Measurements from ENCODE around the gene C1orf21.
"Not testable (repeated sequence)": the region's sequence is repeated elsewhere in the genome, so short reads cannot be mapped to it uniquely, and the experiment has no call there.

Gene C1orf21

GRCh38 chr1:184612229-184612628 is 225.4 kb downstream of the C1orf21 start:
- not testable (repeated sequence) for DNase-seq

- DNase-seq: no peak
Observed at GRCh38 chr1:184614667-184615066, 227.8 kb downstream of the C1orf21 start.

- no peak for DNase-seq
Observed at GRCh38 chr1:184615301-184615700, 228.5 kb downstream of the C1orf21 start.

GRCh38 chr1:184616504-184616903 is 229.7 kb downstream of the C1orf21 start:
- DNase-seq: no peak

GRCh38 chr1:184617433-184618029 is 230.7 kb downstream of the C1orf21 start:
- DNase-seq: no peak

- no peak for DNase-seq
Observed at GRCh38 chr1:184618851-184619250, 232.0 kb downstream of the C1orf21 start.

- no peak for DNase-seq
Observed at GRCh38 chr1:184620469-184620868, 233.6 kb downstream of the C1orf21 start.

GRCh38 chr1:184621260-184621659 is 234.4 kb downstream of the C1orf21 start:
- DNase-seq: no peak

GRCh38 chr1:184622136-184622823 is 235.5 kb downstream of the C1orf21 start:
- DNase-seq: no peak

GRCh38 chr1:184623404-184623803 is 236.6 kb downstream of the C1orf21 start:
- no peak for DNase-seq

- no peak for DNase-seq
Observed at GRCh38 chr1:184624051-184624450, 237.2 kb downstream of the C1orf21 start.

GRCh38 chr1:184624626-184625025 is 237.8 kb downstream of the C1orf21 start:
- no peak for DNase-seq

- no peak for DNase-seq
Observed at GRCh38 chr1:184625271-184625670, 238.4 kb downstream of the C1orf21 start.

- no peak for DNase-seq
Observed at GRCh38 chr1:184626076-184627006, 239.5 kb downstream of the C1orf21 start.

- no peak for DNase-seq
Observed at GRCh38 chr1:184627007-184627341, 240.1 kb downstream of the C1orf21 start.

GRCh38 chr1:184629266-184629665 is 242.4 kb downstream of the C1orf21 start:
- DNase-seq: no peak

GRCh38 chr1:184630679-184631060 is 243.8 kb downstream of the C1orf21 start:
- DNase-seq: no peak

GRCh38 chr1:184632415-184633175 is 245.8 kb downstream of the C1orf21 start:
- no peak for DNase-seq

GRCh38 chr1:184633785-184634184 is 247.0 kb downstream of the C1orf21 start:
- no peak for DNase-seq

- DNase-seq: no peak
Observed at GRCh38 chr1:184634296-184634695, 247.5 kb downstream of the C1orf21 start.

- no peak for DNase-seq
Observed at GRCh38 chr1:184635347-184635979, 248.6 kb downstream of the C1orf21 start.

GRCh38 chr1:184635980-184636431 is 249.2 kb downstream of the C1orf21 start:
- no peak for DNase-seq

Data from activated CD4-positive, alpha-beta T cell treated with anti-CD3 and anti-CD28 coated beads, Interleukin-2, amount 50 U/mL, for 4 hours (primary cell).